Mesodermal cell (in vitro differentiated cells): Measurements from ENCODE around the gene TMBIM6. TPM values are rescaled to one million over a fixed set of nuclear protein-coding genes. Genes with fewer than 3 reads are reported as not detected.

Source experiments
- H3K27ac ChIP-seq: 2 replicates; pipeline ENCODE4 v1.7.0; 2013; ENCODE audit warnings: mild to moderate bottlenecking, low read depth, low read length, moderate library complexity; ENCODE audit not compliant: severe bottlenecking
- H3K36me3 ChIP-seq: 2 replicates; pipeline ENCODE4 v1.7.1; 2013; ENCODE audit warnings: mild to moderate bottlenecking, low read length, moderate library complexity; ENCODE audit not compliant: control insufficient read depth, insufficient read depth
- H3K4me1 ChIP-seq: one replicate; pipeline ENCODE4 v1.7.1; 2013; ENCODE audit warnings: mild to moderate bottlenecking, low read length; ENCODE audit not compliant: insufficient read depth, control insufficient read depth, poor library complexity, severe bottlenecking
- H3K4me3 ChIP-seq: 2 replicates; pipeline ENCODE4 v1.7.0; 2013; ENCODE audit warnings: low read length, control low read depth, mild to moderate bottlenecking; ENCODE audit not compliant: insufficient read depth, poor library complexity, severe bottlenecking; ENCODE audit errors: extremely low read depth
- H3K9me3 ChIP-seq: 2 replicates; pipeline ENCODE4 v1.7.1; 2013; ENCODE audit warnings: mild to moderate bottlenecking, low read length, moderate library complexity; ENCODE audit not compliant: control insufficient read depth
- WGBS, 2 experiments: methylation state at CpG; one replicate each; pipeline ENCODE4 v1.1.5; 2013; ENCODE audit warnings: missing lambda C conversion rate in 2 of 2; ENCODE audit not compliant: insufficient coverage in 2 of 2; 5-methylcytosine and 5-hydroxymethylcytosine counted together
- polyA plus RNA-seq, 2 experiments: library from polyadenylated mRNA; stranded (reverse); fragments of 50-300 nt; gene quantifications; one replicate each; pipeline ENCODE4 v1.2.3, GENCODE V29; 2013

TMBIM6 gene
- polyA plus RNA-seq (2013, experiment 1 of 2) = 440 TPM
- polyA plus RNA-seq (2013, experiment 2 of 2) = 427 TPM

GRCh38 chr12:49740930-49741881 lies at the start of gene TMBIM6:
Gene TMBIM6 (plus strand): TSS chr12:49741557. CDS start chr12:49752494, 10,937 bp downstream.
- Histone ChIP-seq H3K4me3 (peak within 1 kb of the TSS; percentile 81), H3K27ac (peak within 1 kb of the TSS; percentile 99)
- WGBS, 2 experiments = 4 to 6% methylated on average over 40 to 41 of the region's 50 CpGs

GRCh38 chr12:49692851-49693250 lies 48.5 kb upstream of the TMBIM6 start:
- H3K36me3 ChIP-seq = peaks cover 43% of the 10 kb centered on the region
- H3K4me1 ChIP-seq = peaks cover 10% of the 10 kb centered on the region
- H3K9me3 ChIP-seq = no peaks in the 10 kb centered on the region
- no peak overlapping the region for H3K4me3 ChIP-seq
- WGBS, 2 experiments = 75 to 79% methylated on average over 3 of the region's 3 CpGs
- H3K27ac ChIP-seq = no peak overlapping the region

More at GRCh38 chr12:49740930-49741881, at the start of gene TMBIM6:
- H3K4me1 ChIP-seq = peaks cover 15% of the 10 kb centered on the region
- peaks cover 23% of the 10 kb centered on the region for H3K36me3 ChIP-seq
- no peaks in the 10 kb centered on the region for H3K9me3 ChIP-seq

- 93 to 95% methylated on average over 3 of the region's 8 CpGs for WGBS, 2 experiments
- no peak overlapping the region for H3K27ac ChIP-seq
- no peak overlapping the region for H3K4me3 ChIP-seq
- peaks cover 32% of the 10 kb centered on the region for H3K36me3 ChIP-seq
- H3K9me3 ChIP-seq = no peaks in the 10 kb centered on the region
- peaks cover 20% of the 10 kb centered on the region for H3K4me1 ChIP-seq
These were observed 47.4 kb upstream of the TMBIM6 start for GRCh38 chr12:49693931-49694444.

- Histone ChIP-seq H3K4me1 (peaks cover 32% of the 10 kb centered on the region), H3K4me3 (no peak overlapping the region), H3K9me3 (no peaks in the 10 kb centered on the region), H3K27ac (no peak overlapping the region), H3K36me3 (peaks cover 26% of the 10 kb centered on the region)
These were observed 44.6 kb upstream of the TMBIM6 start for GRCh38 chr12:49696723-49697122.

GRCh38 chr12:49697808-49698207 lies 43.5 kb upstream of the TMBIM6 start:
- Histone ChIP-seq H3K9me3 (no peaks in the 10 kb centered on the region), H3K36me3 (peaks cover 24% of the 10 kb centered on the region), H3K27ac (no peak overlapping the region), H3K4me1 (peaks cover 42% of the 10 kb centered on the region), H3K4me3 (no peak overlapping the region)
- WGBS, 2 experiments = 58 to 73% methylated on average over 2 of the region's 4 CpGs

- WGBS, 2 experiments = 3% methylated on average over 3 to 8 of the region's 8 CpGs
- H3K9me3 ChIP-seq = no peaks in the 10 kb centered on the region
- peak overlapping the region; percentile 73 for H3K27ac ChIP-seq
- peaks cover 31% of the 10 kb centered on the region for H3K36me3 ChIP-seq
- peaks cover 52% of the 10 kb centered on the region for H3K4me1 ChIP-seq
- H3K4me3 ChIP-seq = no peak overlapping the region
These were observed 42.5 kb upstream of the TMBIM6 start for GRCh38 chr12:49698619-49699545.

GRCh38 chr12:49702009-49702408 lies 39.3 kb upstream of the TMBIM6 start:
- Histone ChIP-seq H3K9me3 (no peaks in the 10 kb centered on the region), H3K27ac (no peak overlapping the region), H3K4me1 (peaks cover 65% of the 10 kb centered on the region), H3K4me3 (no peak overlapping the region), H3K36me3 (peaks cover 24% of the 10 kb centered on the region)
- 83 to 100% methylated on average over 2 of the region's 3 CpGs for WGBS, 2 experiments

GRCh38 chr12:49702676-49703215 lies 38.6 kb upstream of the TMBIM6 start:
- Histone ChIP-seq H3K9me3 (no peaks in the 10 kb centered on the region), H3K4me3 (no peak overlapping the region), H3K36me3 (peaks cover 17% of the 10 kb centered on the region), H3K27ac (peak overlapping the region; percentile 1), H3K4me1 (peaks cover 57% of the 10 kb centered on the region)

- WGBS, 2 experiments = 80 to 82% methylated on average over 1 to 2 of the region's 3 CpGs
- H3K36me3 ChIP-seq = peaks cover 16% of the 10 kb centered on the region
- no peak overlapping the region for H3K27ac ChIP-seq
- H3K9me3 ChIP-seq = no peaks in the 10 kb centered on the region
- no peak overlapping the region for H3K4me3 ChIP-seq
- peaks cover 48% of the 10 kb centered on the region for H3K4me1 ChIP-seq
These were observed 37.7 kb upstream of the TMBIM6 start for GRCh38 chr12:49703647-49704137.

- peaks cover 37% of the 10 kb centered on the region for H3K4me1 ChIP-seq
- peaks cover 16% of the 10 kb centered on the region for H3K36me3 ChIP-seq
- H3K9me3 ChIP-seq = no peaks in the 10 kb centered on the region
- H3K4me3 ChIP-seq = peak overlapping the region; percentile 79
- peak overlapping the region; percentile 83 for H3K27ac ChIP-seq
- WGBS, 2 experiments = 25 to 36% methylated on average over 9 to 10 of the region's 10 CpGs
These were observed 35.8 kb upstream of the TMBIM6 start for GRCh38 chr12:49705479-49706134.
